K562 treated with DMSO at 1 percent for 24 hours (cell line): Measurements from ENCODE around the gene LEFTY2. TPM values are rescaled to one million over a fixed set of nuclear protein-coding genes. Genes with fewer than 3 reads are reported as not detected.

ENCODE experiments used
- total RNA-seq: library from RNA; unstranded; fragments of 300-600 nt; gene quantifications from 2 replicates; pipeline ENCODE4 v1.2.3, GENCODE V29; 2022; ENCODE audit warnings: low read depth; ENCODE audit not compliant: insufficient read depth

LEFTY2 gene
- total RNA-seq = 3.6 and 4.0 TPM in 2 replicates

GRCh38 chr1:225941187-225941941, at the start of gene LEFTY2:
Gene LEFTY2 (minus strand): TSS chr1:225941220. CDS start chr1:225941140, 80 bp downstream.

GRCh38 chr1:225923692-225924555, 17.1 kb downstream of the LEFTY2 start, which contains the start of gene PYCR2:
Gene PYCR2 (minus strand): TSS chr1:225924250. CDS start chr1:225924110, 140 bp downstream.

GRCh38 chr1:225888898-225889601, 52.0 kb downstream of the LEFTY2 start, which contains the start of gene LEFTY1:
Gene LEFTY1 (minus strand): TSS chr1:225889146. CDS start chr1:225889066, 80 bp downstream.

Other genes starting within 250 kb of the LEFTY2 start
- gene SRP9, start 163.4 kb downstream of the LEFTY2 start, total RNA-seq = 198 and 224 TPM in 2 replicates
- 68.7 and 75.5 TPM in 2 replicates for gene EPHX1, start 131.1 kb downstream of the LEFTY2 start, total RNA-seq
- 33.8 and 34.2 TPM in 2 replicates for gene TMEM63A, start 58.8 kb downstream of the LEFTY2 start, total RNA-seq
- gene LEFTY1, start 52.1 kb downstream of the LEFTY2 start, total RNA-seq = not detected in 2 replicates
- 230 and 244 TPM in 2 replicates for gene PYCR2, start 17.0 kb downstream of the LEFTY2 start, total RNA-seq
- 12.3 and 16.1 TPM in 2 replicates for gene SDE2, start 58.1 kb upstream of the LEFTY2 start, total RNA-seq
- gene H3-3A, start 121.5 kb upstream of the LEFTY2 start, total RNA-seq = 593 and 654 TPM in 2 replicates
- 28.9 and 31.6 TPM in 2 replicates for gene ACBD3, start 245.5 kb upstream of the LEFTY2 start, total RNA-seq